Neural progenitor cell (in vitro differentiated cells): Measurements from ENCODE around the gene SBNO1.

ENCODE experiments used
- CTCF ChIP-seq: fragments of 200-600 bp; sonication (generic); IDR thresholded peaks from 2 replicates; pipeline ENCODE4 v1.5.1; 2017; ENCODE audit warnings: antibody characterized with exemption, mild to moderate bottlenecking
- EZH2 ChIP-seq: fragments of 200-600 bp; sonication (generic); IDR thresholded peaks from 2 replicates; pipeline ENCODE4 v1.6.1; 2017; ENCODE audit warnings: antibody characterized with exemption, mild to moderate bottlenecking, moderate library complexity
- EZH2phosphoT487 ChIP-seq: fragments of 200-600 bp; sonication (generic); IDR thresholded peaks from 2 replicates; pipeline ENCODE4 v1.6.1; 2017; ENCODE audit warnings: antibody characterized with exemption

- TF ChIP-seq EZH2 (no peak), CTCF (no peak), EZH2phosphoT487 (no peak)
Observed at GRCh38 chr12:123280971-123281370, 83.7 kb downstream of the SBNO1 start.
